HCT116 (cell line): ENCODE data around the gene CDH5.

Experiments
- EZH2 ChIP-seq: fragments of 200-600 bp; sonication (generic); IDR thresholded peaks from 2 replicates; pipeline ENCODE4 v1.6.1; 2017; ENCODE audit warnings: antibody characterized with exemption, mixed run types
- POLR2A ChIP-seq: IDR thresholded peaks from 2 replicates; pipeline ENCODE4 v1.7.0; 2011; ENCODE audit warnings: borderline replicate concordance; ENCODE audit not compliant: insufficient read depth, insufficient read length; ENCODE audit errors: extremely low read depth
- POLR2AphosphoS5 ChIP-seq: IDR thresholded peaks from 2 replicates; pipeline ENCODE4 v1.6.1; 2011; ENCODE audit warnings: mild to moderate bottlenecking, low read depth, low read length, moderate library complexity
- SIN3A ChIP-seq: IDR thresholded peaks from 2 replicates; pipeline ENCODE4 v1.6.1; 2012; ENCODE audit warnings: low read depth
- SP1 ChIP-seq: IDR thresholded peaks from 2 replicates; pipeline ENCODE4 v1.6.1; 2012; ENCODE audit warnings: low read depth
- TCF7L2 ChIP-seq: IDR thresholded peaks from 2 replicates; pipeline ENCODE4 v1.7.0; 2011; ENCODE audit warnings: borderline replicate concordance, inconsistent platforms; ENCODE audit not compliant: insufficient read depth, insufficient read length; ENCODE audit errors: extremely low read depth
- YY1 ChIP-seq: IDR thresholded peaks from 2 replicates; pipeline ENCODE4 v1.6.1; 2011; ENCODE audit warnings: low read length, low read depth, moderate library complexity, mild to moderate bottlenecking; ENCODE audit not compliant: insufficient replicate concordance; ENCODE audit errors: extremely low read depth
- TF ChIP-seq, protein P1 (sequence below), 3 experiments: fragments of 200-600 bp in 1 of 3; sonication (generic) in 1 of 3; IDR thresholded peaks in 2 of 3; conservative IDR thresholded peaks in 1 of 3; 2 replicates each; pipeline ENCODE4 v1.5.1; 2012 to 2017; ENCODE audit warnings: low read depth in 2 of 3, low read length in 2 of 3, antibody characterized with exemption in 1 of 3, borderline replicate concordance in 1 of 3, control low read depth in 1 of 3, mild to moderate bottlenecking in 1 of 3, mixed read lengths in 1 of 3, mixed run types in 1 of 3, moderate library complexity in 1 of 3; ENCODE audit not compliant: insufficient read depth in 1 of 3
- TF ChIP-seq, protein P2 (sequence below): IDR thresholded peaks from 2 replicates; pipeline ENCODE4 v1.6.1; 2012; ENCODE audit warnings: low read depth
- TF ChIP-seq, protein P3 (sequence below): IDR thresholded peaks from 2 replicates; pipeline ENCODE4 v1.6.1; 2012

DNA sequence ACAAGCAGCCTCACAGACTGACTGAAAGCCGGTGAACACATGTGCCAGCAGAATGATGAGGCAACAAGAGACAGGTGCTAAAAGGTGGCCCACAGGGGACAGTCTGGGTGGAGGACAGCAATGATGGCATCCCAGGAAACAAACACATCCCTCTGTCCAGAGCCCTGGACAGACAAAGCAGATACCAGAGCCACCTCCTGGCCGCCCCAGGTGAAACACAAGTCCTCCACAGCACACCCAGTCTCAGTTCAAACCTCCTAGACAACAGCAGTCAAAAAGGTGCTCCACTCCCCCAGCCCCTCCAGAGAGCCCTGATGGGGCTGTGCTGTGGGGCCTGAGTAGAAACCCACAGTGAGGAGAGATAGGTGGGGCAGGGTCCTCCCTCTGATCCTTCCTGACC, 20.3 kb upstream of the CDH5 start:
- TF ChIP-seq, protein P1, sequence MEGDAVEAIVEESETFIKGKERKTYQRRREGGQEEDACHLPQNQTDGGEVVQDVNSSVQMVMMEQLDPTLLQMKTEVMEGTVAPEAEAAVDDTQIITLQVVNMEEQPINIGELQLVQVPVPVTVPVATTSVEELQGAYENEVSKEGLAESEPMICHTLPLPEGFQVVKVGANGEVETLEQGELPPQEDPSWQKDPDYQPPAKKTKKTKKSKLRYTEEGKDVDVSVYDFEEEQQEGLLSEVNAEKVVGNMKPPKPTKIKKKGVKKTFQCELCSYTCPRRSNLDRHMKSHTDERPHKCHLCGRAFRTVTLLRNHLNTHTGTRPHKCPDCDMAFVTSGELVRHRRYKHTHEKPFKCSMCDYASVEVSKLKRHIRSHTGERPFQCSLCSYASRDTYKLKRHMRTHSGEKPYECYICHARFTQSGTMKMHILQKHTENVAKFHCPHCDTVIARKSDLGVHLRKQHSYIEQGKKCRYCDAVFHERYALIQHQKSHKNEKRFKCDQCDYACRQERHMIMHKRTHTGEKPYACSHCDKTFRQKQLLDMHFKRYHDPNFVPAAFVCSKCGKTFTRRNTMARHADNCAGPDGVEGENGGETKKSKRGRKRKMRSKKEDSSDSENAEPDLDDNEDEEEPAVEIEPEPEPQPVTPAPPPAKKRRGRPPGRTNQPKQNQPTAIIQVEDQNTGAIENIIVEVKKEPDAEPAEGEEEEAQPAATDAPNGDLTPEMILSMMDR (IDR thresholded peaks at IDR 0.05 in 2 of 3, conservative IDR thresholded peaks at IDR 0.05 in 1 of 3; ENCODE audit: borderline replicate concordance in 1 of 3, insufficient read depth in 1 of 3, low read depth in 2 of 3, low read length in 2 of 3), result peak in 1 of 3 experiments; percentile 18; a peak in 2 of 6 replicates
- TF ChIP-seq, protein P2, sequence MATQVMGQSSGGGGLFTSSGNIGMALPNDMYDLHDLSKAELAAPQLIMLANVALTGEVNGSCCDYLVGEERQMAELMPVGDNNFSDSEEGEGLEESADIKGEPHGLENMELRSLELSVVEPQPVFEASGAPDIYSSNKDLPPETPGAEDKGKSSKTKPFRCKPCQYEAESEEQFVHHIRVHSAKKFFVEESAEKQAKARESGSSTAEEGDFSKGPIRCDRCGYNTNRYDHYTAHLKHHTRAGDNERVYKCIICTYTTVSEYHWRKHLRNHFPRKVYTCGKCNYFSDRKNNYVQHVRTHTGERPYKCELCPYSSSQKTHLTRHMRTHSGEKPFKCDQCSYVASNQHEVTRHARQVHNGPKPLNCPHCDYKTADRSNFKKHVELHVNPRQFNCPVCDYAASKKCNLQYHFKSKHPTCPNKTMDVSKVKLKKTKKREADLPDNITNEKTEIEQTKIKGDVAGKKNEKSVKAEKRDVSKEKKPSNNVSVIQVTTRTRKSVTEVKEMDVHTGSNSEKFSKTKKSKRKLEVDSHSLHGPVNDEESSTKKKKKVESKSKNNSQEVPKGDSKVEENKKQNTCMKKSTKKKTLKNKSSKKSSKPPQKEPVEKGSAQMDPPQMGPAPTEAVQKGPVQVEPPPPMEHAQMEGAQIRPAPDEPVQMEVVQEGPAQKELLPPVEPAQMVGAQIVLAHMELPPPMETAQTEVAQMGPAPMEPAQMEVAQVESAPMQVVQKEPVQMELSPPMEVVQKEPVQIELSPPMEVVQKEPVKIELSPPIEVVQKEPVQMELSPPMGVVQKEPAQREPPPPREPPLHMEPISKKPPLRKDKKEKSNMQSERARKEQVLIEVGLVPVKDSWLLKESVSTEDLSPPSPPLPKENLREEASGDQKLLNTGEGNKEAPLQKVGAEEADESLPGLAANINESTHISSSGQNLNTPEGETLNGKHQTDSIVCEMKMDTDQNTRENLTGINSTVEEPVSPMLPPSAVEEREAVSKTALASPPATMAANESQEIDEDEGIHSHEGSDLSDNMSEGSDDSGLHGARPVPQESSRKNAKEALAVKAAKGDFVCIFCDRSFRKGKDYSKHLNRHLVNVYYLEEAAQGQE, result no peak
- no peak for TF ChIP-seq POLR2A
- no peak for TF ChIP-seq YY1
- no peak for TF ChIP-seq TCF7L2
- TF ChIP-seq, protein P3, sequence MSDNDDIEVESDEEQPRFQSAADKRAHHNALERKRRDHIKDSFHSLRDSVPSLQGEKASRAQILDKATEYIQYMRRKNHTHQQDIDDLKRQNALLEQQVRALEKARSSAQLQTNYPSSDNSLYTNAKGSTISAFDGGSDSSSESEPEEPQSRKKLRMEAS, result no peak
- TF ChIP-seq SP1, result no peak
- TF ChIP-seq POLR2AphosphoS5, result no peak
- no peak for TF ChIP-seq EZH2
- TF ChIP-seq SIN3A, result no peak
